Muscle of arm (tissue), 12 donors: ENCODE measurements around the gene SIK3. TPM values are rescaled to one million over a fixed set of nuclear protein-coding genes. Genes with fewer than 3 reads are reported as not detected.

Experiments used
- DNase-seq: peaks from one replicate; pipeline ENCODE4 v3.0.0-alpha.2; 2013
- polyA plus RNA-seq, 12 donors: library from polyadenylated mRNA; unstranded; fragments of 120-200 nt; gene quantifications; one replicate each; pipeline ENCODE4 v1.2.1, GENCODE V29; 2013; ENCODE audit not compliant: insufficient read length in 12 of 12

SIK3 gene
- polyA plus RNA-seq, 12 donors, result 27.5 to 46.1 (median 38.5) TPM; not detected in 1

DNA sequence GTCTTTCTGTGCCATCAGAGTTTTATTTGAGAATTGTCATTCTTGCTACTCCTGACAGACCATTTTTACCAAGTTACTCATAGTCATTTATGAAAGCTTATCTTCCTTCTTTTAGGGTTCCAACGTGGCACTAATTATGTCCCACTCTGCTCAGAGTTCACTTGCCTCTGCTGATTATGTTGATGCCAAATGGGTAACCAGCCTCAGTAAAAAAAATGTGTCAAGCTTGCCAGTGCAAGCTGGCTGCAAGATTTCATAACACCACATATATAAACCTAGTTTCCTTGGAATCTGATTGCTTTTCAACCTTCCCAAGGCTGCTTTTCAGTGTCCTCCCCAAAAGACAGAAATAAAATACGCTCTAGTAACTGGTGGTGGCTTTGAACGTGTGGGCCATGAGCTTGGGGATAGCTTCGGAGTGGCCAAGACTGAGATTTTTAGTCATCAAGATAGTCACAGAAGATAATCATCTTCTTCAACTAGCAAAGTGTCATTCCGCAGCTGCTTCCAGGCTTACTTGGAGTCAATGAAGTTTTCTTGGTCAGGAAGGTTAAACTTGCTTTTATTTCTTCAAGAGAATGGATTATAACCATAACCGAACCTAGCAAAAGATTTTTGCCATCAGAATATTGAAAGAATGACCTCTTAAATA is 231.3 kb downstream of the SIK3 start:
- DNase-seq, result no peak

DNA sequence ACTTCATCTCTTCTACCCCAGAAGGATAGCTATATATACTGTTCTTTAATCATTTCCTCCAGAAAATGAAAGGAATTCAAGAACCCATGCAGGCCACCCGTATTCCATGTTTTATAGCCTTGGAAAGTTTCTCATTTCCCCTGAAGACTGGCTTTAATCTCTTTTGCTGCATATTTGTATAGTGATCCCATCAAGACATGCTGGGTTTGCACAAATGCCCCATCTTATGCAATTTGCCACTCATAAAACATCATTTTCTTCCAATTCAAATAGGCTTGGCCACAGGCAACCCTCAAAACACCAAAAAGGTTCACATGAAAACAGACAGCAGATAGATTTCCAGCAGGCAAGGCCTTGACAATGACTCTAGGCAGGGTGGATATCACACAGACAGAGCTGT is 232.5 kb downstream of the SIK3 start:
- no peak for DNase-seq

DNA sequence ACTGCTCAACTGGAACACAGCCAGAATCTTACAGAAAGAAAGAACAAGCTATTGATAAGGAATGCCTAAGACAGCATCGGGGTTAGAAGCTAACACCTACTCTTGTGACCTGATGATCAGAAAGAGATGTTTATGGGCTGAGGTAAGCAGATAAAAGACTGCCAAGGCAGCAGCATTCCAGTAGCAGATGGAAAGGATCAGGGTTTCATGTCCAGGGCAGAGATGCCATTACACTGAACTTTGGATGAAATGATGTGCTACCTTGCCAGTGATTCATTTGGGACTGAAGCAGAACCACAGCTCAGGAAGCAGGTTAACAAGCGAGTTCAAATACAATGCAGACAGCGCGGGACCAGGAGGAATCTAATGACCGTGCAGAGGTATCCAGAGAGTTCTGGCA is 233.7 kb downstream of the SIK3 start:
- no peak for DNase-seq

DNA sequence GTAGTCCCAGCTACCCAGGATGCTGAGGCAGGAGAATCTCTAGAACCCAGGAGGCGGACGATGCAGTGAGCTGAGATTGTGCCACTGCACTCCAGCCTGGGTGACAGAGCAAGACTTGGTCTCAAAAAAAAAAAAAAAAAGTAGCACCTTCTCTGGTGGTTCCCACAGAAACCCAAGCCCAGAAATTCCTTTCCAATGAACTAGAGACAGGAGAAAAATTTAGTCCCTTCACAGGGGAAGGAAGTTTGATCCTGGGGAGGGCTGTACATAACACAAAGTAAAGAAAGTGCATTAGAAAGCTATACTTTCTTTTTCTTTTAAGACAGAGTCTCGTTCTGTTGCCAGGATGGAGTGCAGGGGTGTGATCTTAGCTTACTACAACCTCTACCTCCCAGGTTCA is 235.3 kb downstream of the SIK3 start:
- DNase-seq, result no peak

DNA sequence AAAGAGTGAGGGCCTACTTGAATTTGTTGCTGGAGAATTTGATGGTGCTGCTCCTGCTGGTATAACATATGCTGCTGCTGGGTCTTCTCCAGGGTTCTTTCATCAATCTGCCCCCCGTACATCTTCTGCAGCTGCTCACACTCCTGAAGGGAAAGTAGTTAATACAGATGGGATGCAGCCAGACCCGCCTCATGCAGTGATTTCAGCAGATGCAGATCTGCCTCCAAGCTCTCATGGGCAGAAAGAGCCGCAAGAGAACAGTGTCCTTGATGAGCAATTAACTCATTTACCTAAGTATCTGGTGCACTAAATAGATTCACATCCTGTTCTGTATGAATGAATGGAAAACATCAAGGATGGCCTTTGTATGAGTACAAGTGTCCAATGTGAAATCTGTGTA is 236.0 kb downstream of the SIK3 start:
- DNase-seq, result no peak

DNA sequence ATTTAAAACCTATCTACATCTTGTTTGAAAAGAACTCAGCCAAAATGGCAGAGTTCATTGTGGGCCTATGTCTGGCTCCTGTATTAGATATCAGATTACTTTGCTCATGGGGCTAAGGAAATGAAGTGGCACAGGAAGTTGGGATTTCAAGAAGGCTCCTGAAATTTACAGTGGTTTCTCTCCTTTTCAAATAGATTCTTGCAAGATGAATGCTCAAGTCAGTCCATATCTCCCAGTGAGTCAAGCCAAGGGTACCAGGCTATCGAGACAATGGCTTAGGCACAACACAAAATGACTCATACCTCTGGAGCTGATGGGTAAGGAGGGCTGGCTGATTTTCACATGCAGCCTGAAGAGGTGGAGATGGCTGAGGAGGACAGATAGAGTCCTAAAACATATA is 236.7 kb downstream of the SIK3 start:
- DNase-seq, result no peak

DNA sequence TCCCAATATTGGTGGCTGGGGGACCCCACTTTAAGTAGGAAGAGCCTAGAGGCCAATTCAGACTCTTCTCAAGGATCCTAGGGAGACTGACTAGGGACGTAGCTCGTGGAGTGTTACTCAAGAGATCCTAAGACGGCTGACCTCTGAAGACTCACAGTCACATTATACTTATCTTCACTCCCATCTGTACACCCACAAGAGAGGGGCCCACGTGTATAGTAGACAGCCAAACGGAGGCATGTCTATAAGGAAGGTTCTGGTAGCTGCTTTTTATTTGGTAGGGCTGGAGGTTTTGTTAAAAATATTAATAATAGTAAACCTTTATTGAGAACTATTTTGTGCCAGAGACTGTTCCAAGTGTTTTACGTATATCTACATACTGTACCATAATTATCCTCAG is 237.9 kb downstream of the SIK3 start:
- no peak for DNase-seq

DNA sequence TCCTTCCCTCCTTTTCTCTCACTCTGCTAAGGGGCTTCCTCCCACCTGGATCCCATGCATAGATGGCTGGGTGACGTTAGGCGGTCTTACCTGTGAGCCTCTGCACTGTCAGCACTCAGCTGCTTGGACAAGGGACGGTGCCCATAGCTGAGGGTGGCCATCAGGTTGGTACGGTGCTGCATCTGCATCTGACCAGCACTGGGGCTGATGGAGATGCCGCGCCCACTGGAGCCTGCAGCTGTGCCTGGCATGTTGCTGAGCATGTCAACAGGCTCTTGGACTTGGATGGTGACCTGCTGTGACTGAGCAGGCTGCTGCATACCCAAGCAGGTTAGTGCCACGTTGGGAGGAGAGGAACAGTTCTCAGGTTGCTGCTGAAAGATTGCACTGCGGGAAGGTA is 239.1 kb downstream of the SIK3 start:
- DNase-seq, result no peak

DNA sequence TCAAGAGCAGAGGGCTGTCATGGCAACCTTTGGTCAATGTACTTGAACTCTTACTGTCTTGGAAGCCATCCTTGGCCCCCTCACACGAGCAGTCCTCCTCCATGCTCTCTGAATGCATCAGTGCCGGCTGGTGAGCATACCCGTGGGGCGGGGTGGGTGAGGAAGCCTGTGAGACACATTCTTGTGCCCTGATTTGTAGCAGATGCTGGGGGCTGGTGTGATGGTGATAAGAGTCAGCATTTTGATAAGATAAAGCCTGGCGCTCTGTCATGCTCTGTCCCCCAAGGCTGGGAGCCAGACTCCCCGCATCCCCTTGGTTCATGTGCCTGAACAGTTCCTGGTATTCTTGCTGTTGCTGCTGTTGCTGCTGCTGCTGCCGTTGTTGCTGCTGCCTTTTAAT is 240.3 kb downstream of the SIK3 start:
- no peak for DNase-seq

DNA sequence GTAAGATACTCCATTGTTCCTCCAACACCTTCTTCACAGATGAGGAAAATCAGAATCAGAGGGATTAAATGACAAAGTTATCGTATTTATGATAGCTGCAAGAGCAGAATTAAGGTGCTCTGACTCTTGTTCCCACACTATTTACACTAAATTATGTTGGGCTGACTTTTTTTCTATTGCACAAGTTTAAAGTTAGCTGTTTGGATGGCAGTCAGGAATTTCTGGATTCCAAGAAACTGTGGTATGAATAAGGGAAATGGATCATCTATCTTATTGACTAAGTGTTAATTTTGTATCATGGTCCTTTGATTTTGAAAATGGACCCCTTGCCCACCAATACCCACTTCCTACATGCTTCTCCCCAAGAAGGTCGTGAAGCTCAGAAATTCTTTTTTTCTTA is 240.9 kb downstream of the SIK3 start:
- DNase-seq, result no peak

DNA sequence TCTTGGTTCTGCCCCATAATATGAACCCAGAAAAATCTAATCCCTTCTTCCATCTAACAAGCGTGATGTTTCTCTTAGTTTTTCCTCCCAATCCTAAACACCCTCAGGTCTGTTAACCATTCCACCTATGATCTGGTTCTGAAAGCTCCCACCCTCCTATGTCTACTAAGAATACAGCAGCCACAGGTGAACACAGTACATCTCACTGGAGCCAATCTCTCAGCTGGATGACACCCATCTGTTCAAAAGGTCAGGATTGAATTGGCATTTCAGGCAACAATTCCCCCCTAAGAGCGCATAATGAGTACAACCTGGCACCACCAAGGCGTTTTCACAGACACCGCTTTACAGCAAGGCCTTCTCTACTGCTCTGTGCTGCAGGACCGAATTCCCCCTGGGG is 241.8 kb downstream of the SIK3 start:
- DNase-seq, result no peak

DNA sequence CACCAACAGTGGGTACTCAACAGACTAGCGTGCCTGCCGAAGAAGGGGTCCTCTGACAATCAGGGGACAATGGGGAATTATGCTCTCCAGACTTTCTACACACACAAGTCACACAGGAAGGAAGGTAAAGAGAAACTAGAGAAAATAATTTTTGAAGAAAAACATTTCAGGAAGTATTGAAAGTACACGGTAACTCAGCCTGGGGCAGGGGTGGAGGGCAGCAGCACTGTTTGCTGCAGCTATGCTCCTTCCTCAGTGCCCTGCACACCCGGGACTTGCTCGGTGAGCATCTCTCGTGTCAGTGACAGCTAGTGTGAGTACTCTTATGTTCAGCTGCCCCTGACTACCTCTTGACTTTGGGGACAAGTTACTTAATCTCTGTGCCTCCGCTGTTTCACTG is 242.8 kb downstream of the SIK3 start:
- DNase-seq, result no peak

DNA sequence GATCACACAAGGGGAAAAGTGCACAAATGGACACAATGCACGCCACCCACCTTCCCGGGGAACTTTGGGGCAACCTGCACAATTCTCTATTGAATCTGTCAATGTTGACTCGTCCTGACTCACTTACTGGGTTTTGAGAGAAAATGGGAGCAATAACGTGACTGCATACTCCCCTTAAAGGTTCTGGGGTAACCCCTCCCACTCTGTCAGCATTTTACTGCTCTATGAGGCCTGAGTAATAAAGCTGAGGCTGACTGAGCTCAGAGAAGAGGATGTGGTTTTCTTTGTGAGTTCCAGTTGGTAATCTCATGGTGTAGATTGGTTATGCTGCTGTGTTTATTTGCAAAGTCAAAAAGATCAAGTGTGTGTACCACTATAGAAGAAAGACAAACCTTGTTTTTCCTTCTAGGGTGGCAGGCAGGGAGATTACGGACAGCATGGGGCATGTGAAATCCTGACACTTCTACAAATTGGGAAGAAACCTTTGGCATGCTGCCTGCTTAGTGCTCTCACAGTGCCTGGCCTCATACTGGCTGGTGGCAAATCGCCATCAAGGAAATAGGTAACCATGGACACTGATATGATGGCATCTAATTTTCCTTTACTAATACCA is 244.7 kb downstream of the SIK3 start:
- no peak for DNase-seq

DNA sequence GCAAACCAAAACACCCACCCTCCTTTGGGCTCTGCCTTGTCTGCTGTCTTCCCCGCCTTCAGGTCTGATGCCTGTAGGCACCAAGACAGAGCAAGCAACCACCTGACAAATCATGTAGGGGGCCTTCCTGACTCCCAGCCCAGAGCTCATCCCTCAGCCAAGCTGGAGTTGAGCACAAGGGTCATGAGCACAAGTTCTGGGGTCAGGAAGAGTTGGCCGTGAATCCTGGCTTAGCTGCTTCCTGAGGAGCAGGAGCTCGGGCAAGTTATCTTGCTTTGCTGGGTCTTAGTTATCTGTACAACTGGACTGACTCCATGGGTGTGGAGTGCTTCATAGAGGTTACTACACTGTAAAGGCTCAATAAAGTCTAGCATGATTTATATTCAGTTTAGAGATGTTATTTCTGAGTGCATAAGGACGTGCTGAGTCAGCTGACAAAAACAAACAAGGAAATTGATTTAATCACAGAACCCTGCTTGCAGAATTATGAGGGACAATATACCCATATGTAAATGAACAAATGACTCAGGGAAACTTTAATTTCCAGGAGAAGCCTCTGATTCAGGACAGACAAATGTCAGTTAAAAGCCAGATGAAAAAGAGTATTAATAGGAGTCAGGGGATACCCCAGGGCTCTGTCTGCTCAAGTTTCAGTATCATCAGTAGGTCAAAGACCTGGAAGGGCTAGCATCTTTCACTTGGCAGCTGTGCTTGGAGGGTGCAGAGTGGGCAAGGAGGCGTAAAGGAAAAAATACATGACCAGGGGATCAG is 245.8 kb downstream of the SIK3 start:
- peak; percentile 24 for DNase-seq

DNA sequence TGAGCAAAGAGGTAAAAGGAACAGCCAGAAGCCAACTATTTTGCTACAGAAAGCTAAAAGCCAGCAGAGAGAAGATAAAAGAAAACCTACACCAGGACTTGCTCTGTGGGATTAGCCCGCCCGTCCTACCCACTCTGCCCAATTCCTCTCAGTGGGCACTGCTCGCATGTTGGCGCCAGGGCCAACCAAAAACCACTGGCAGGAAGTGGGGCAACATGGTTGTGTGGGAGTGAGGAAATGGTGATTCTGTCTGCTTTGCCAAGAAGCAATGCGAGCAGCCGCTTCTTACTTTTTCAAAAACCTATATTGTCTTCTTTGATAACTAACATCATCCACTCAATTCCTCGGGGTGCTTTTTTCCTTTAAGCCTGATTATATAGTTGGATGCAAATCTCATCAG is 246.6 kb downstream of the SIK3 start:
- DNase-seq, result no peak

DNA sequence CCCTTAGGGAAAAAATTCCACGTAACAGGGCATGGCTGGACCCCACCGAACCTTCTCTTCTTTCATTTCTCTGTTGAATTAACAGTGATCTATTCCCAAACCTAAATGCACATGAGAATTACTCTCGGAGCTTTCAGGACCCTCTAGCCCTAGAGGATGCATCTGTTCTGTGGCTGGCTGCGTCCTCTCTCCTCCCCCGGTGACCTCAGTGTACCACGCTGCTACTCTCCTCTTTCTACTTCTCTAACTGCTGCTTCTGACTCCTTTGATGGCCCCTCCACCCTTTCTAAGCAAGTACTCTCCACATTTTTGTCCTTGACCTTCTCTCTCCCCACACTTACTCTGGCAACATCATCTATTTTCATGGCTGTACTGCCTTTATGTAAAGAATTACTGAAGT is 248.7 kb downstream of the SIK3 start:
- DNase-seq, result no peak

DNA sequence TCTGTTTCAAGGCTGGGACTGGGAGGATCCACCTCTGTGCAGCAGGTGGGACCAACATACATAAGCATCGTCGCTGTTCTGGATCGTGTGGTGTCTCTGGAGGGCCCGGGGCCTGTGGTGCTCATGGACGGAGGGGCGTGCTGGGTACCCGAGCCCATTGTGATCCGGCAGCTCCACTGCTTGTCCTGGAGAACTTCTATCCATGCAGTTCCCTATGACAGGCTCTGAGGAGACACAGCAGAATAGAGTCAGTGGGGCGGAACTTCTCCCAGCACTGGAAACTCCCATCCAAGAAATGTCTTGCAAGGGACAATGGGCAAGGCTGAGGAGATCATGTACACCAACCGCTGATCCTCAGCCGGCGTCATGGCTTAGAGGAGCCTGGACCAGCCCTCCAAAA is 249.2 kb downstream of the SIK3 start:
- no peak for DNase-seq

DNA sequence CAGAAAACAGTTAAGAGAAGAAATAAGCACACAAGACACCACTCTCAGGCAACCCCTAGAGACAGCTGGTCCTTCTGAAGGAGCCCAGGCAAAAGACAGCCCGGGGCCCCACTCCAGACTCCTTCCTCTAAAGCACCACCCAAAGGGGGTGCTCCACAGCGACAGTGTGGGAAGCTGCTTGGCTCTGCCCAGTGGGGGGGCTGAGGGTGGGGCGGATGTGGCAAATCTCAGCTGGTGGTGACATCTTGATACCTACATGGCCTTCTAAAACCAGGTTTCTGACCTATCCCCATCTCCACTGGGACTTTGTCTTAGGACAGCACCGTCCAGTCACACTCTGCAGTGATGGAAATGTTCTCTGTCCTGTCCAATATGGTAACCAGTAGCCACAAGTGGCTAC is 250.6 kb downstream of the SIK3 start:
- no peak for DNase-seq

DNA sequence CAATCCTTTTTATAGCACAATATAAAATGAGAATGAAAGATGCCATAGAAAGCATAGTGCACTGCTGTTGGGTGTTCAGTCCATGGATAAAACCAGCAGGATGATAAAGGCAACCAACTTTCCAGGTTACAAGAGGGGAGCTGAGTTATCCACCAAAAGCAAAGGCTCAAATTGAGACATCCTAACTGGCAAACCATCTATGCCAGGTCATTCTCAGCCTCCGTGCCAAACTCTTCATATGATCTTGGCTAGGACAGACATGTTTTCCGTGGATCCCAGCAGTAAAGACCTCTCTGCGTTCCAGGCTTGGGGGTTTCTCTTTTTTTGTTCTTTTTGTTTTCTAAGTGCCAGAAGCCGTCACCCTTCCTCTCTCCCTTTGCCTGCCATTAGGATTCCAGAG is 253.5 kb downstream of the SIK3 start:
- no peak for DNase-seq

DNA sequence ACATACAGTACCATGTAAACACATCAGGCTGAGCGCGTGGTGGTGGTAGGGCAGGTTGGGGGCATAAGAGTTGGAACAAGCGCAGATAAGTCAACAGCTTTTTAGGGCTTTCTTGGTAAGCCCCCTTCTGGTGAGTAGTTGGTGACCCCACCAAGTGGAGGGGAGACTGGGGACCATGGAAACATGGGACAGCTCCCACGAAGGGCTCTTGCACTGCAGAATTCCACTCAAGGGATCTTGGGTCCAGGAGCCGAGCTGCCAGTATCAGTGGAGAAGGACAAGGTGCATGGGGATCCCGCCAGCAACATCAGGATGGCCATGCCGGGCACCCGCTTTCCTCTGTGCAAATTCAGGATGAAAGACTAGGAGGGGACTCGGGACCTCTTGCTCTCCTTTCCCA is 254.6 kb downstream of the SIK3 start:
- no peak for DNase-seq

DNA sequence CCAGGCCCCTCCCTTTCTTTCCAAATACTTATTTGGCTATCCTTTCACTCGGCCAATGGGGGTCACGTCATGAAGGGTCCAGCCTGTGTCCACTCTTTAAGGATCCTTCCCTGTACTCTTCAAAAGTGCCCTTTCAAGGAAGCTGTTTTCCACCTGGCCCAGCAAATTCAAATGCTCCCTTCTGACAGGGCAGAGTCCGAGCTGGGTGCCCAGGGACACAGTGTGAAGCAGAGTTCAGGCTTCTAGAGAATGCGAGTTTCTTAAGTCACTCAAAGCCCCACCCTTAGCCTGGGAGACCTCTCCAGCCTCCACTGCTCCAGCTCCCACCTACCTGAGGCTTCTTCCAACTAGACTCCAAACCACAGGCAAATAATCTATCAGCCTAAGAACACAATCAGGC is 255.3 kb downstream of the SIK3 start:
- no peak for DNase-seq

DNA sequence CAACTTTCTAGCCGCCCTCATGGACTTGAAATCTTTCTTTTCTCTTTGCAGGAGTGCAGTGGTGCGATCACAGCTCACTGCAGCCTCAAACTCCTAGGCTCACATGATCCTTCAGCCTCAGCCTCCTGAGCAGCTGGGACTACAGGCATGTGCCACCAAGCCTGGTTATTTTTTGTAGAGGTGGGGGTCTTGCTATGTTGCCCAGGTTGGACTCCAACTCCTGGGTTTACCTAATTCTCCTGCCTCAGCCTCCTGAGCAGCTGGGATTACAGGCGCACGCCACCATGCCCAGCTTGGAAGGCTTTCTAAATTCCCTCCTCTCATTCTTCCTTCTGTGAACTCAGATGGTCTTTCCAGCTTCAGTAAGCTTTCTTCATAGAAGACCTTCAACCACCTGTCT is 256.1 kb downstream of the SIK3 start:
- DNase-seq, result no peak

DNA sequence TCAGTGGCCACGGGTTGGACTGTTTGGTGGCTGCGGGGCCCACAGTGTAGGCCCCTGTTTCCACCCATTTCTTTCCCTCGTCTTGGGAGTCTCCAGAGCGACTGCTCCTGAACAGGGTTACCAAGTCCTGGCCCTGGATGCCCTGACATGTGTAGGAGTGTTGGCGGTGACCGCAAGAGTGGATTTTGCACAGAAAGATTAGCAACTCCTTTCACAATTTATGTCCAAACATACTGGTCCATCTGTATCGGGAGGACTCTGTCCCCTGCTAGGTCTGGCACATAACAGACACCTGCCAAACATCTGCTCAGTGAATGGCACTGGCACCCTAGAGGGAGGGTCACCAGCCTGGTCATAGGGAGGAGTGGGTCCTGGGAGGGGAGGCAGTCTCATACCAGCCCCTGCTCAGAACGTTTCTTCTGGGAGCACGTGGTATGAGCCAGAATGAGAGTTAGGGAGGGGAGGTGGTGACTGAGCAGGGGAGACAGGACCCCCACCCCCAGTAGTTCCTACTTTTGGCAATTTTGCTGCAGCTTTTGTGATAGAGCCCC is 257.4 kb downstream of the SIK3 start:
- no peak for DNase-seq
